NB4 (cell line): ENCODE data around the gene B9D1.

Experiments used
- DNase-seq: peaks from one replicate; pipeline ENCODE4 v3.0.0; 2010; ENCODE audit warnings: low read depth
- H3K4me3 ChIP-seq: one replicate; pipeline ENCODE4 v1.5.1; 2011; ENCODE audit warnings: mild to moderate bottlenecking, low read depth, low read length, moderate library complexity
- MYC ChIP-seq: IDR thresholded peaks from 2 replicates; pipeline ENCODE4 v1.6.1; 2011; ENCODE audit warnings: low read depth, low read length
- POLR2A ChIP-seq: IDR thresholded peaks from 2 replicates; pipeline ENCODE4 v1.6.1; 2011; ENCODE audit warnings: mild to moderate bottlenecking; ENCODE audit not compliant: insufficient read length; ENCODE audit errors: extremely low read depth
- TF ChIP-seq, protein P1 (sequence below): IDR thresholded peaks from 2 replicates; pipeline ENCODE4 v1.6.1; 2011; ENCODE audit warnings: low read depth, low read length
- TF ChIP-seq, protein P2 (sequence below): IDR thresholded peaks from one replicate; pipeline ENCODE4 v1.5.1; 2012; ENCODE audit warnings: low read depth, low read length

The B9D1 gene

GRCh38 chr17:19332371-19333131 is 30.0 kb downstream of the B9D1 start:
- TF ChIP-seq, protein P1, sequence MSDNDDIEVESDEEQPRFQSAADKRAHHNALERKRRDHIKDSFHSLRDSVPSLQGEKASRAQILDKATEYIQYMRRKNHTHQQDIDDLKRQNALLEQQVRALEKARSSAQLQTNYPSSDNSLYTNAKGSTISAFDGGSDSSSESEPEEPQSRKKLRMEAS: no peak
- TF ChIP-seq POLR2A (no peak), MYC (no peak)
- TF ChIP-seq, protein P2, sequence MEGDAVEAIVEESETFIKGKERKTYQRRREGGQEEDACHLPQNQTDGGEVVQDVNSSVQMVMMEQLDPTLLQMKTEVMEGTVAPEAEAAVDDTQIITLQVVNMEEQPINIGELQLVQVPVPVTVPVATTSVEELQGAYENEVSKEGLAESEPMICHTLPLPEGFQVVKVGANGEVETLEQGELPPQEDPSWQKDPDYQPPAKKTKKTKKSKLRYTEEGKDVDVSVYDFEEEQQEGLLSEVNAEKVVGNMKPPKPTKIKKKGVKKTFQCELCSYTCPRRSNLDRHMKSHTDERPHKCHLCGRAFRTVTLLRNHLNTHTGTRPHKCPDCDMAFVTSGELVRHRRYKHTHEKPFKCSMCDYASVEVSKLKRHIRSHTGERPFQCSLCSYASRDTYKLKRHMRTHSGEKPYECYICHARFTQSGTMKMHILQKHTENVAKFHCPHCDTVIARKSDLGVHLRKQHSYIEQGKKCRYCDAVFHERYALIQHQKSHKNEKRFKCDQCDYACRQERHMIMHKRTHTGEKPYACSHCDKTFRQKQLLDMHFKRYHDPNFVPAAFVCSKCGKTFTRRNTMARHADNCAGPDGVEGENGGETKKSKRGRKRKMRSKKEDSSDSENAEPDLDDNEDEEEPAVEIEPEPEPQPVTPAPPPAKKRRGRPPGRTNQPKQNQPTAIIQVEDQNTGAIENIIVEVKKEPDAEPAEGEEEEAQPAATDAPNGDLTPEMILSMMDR: no peak
- no peak overlapping the region for H3K4me3 ChIP-seq
- DNase-seq: no peak

DNA sequence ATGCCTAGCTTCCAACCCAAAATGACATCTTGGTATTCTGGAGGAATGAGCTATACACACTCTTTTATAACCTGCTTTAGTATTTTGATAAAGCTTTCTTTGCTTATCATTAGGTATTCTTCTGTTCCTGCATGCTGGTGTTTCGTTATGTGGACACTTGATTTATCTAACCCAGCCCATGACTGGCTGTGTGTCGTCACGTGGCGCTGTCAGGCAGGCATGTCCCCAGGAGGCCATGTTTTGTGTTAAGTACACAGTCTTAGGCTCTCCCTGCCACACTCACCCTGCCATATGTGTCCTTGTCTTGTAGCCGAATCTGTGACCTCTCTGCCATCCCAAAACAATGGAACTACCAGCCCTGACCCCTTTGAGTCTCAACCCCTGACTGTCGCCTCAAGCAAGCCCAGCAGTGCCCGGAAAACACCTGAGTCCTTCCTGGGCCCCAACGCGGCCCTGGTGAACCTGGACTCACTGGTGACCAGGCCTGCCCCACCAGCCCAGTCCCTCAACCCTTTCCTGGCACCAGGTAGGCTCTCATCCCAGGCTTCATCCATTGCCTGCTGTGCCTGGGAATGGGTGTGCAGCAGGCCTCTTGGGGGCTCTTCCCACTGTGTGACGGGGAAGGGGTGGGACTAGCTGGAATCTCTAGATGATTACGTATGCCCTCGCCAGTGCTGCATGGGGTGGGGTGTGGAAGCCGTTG is 30.8 kb downstream of the B9D1 start:
- H3K4me3 ChIP-seq: no peak overlapping the region
- TF ChIP-seq MYC: no peak
- TF ChIP-seq, protein P1: no peak
- TF ChIP-seq, protein P2: no peak
- TF ChIP-seq POLR2A: no peak
- DNase-seq: no peak

DNA sequence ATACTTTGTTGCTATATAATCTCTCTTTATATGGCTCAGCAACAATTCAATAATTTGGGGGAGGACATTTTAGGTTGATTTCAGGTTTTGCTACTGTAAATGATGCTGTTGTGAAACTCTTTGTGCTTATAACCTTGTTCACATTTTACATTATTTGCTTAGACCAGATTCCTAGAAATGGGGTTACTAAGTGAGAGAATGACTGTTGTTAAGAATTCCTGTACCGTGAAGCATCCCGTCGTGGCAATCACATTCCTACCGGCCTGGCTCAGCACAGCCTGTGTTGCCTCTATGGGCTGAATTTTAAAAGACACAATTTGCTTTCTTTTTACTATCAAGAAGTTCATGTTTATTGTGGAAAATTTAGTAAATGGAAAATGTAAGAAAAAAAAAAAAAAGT is 31.4 kb downstream of the B9D1 start:
- H3K4me3 ChIP-seq: no peak overlapping the region
- TF ChIP-seq, protein P1: no peak
- no peak for TF ChIP-seq MYC
- TF ChIP-seq POLR2A: no peak
- TF ChIP-seq, protein P2: no peak
- DNase-seq: no peak

DNA sequence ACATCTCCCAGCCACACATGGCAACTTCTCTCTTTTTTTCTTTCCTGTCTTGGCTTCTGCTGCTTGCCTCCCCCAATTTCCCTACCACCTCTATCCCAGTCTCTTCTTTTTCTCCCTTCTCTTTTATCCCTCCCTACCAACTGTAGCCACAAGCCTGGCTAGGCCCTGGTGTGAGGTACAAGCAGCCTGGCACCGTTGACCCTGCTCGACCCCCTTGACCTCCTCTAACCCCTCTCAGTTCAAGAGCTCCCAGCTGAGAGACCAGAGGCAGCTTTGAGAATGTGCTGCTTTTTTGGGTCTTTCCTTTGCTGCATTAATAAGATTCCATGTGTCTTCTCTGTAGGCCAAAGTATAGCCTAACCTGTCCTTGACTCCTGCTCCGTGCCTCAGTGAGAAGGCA is 32.3 kb downstream of the B9D1 start:
- TF ChIP-seq, protein P1: no peak
- TF ChIP-seq POLR2A (no peak), MYC (no peak)
- TF ChIP-seq, protein P2: no peak

DNA sequence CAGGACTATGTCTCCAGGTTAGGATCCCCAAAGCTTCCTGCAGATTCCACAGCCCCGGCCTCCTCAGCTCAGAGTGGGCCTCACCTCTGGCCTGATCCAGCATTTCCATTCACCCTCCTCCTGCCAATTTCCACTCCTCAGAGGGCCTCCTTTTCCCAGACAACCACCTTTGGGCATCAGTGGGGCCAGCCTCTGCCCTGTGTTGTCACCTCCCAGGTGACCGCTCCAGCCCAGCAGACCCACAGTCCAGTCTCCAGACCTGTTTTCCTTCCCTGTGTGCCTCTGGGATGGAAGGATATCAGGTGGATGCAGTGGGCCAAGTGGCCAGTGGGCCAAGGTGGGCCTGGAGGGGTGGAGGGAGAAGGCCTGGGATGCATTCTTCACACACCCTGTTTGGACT is 32.7 kb downstream of the B9D1 start:
- TF ChIP-seq, protein P2: no peak
- TF ChIP-seq POLR2A (no peak), MYC (no peak)
- TF ChIP-seq, protein P1: no peak
- no peak for DNase-seq

More for the DNA sequence above, 32.3 kb downstream of the B9D1 start:
- no peak overlapping the region for H3K4me3 ChIP-seq
- no peak for DNase-seq

More for the DNA sequence above, 32.7 kb downstream of the B9D1 start:
- H3K4me3 ChIP-seq: no peak overlapping the region
